ENCODE measurements around the gene FAM20C.
A peak's percentile ranks its signal among the peaks of the same experiment; 100 is the strongest.

The FAM20C gene

GRCh38 chr7:291373-292092 is 99.2 kb downstream of the FAM20C start:
- Histone ChIP-seq H3K4me1 (peaks cover 0 to 21% (median 9%) of the 10 kb centered on the region in 4 donors), H3K4me3 (no peak overlapping the region), H3K27me3 (peaks cover 0 to 86% of the 10 kb centered on the region in 2 donors), H3K27ac (no peak overlapping the region), H3K9me3 (no peaks in the 10 kb centered on the region), H3K36me3 (no peaks in the 10 kb centered on the region)
- intact Hi-C loops (cut with DNase I; ENCODE audit: low total_unique reads), result no loop called here
- peak in 1 of 2 donors; percentile 39 for DNase-seq
- no peak for TF ChIP-seq CTCF (IDR thresholded peaks at IDR 0.05)

- no peak for TF ChIP-seq CTCF (IDR thresholded peaks at IDR 0.05)
- intact Hi-C loops (cut with DNase I; ENCODE audit: low total_unique reads), result no loop called here
- Histone ChIP-seq H3K36me3 (no peaks in the 10 kb centered on the region), H3K27ac (no peak overlapping the region), H3K27me3 (peaks cover 0 to 87% of the 10 kb centered on the region in 2 donors), H3K9me3 (no peaks in the 10 kb centered on the region), H3K4me3 (no peak overlapping the region), H3K4me1 (peaks cover 0 to 21% (median 9%) of the 10 kb centered on the region in 4 donors)
- DNase-seq, result no peak
Measured at GRCh38 chr7:292226-292625, 99.9 kb downstream of the FAM20C start.

DNA sequence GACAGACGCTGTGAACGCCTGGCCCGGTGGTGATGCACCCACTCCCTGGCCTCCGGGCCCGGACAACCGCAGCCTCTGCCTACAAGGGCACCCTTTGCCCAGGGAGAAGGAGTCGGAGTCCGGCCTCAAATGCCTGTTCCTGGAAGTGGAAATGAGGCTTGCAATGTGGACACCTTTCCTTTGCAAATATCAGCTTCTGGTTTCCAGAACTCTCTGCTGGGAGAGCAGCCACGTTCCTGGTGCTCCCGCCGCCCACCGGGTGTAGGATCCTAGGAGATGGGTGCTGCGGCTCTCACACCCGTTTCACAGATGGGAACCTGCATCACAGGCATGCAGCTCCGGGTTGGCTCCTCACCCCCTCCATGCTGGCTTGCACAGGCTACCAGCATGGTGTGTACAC is 100.5 kb downstream of the FAM20C start:
- no peak overlapping the region for H3K27ac ChIP-seq
- peak in 1 of 2 donors; percentile 38 for DNase-seq
- no peak overlapping the region for H3K4me3 ChIP-seq
- peaks cover 0 to 21% (median 9%) of the 10 kb centered on the region in 4 donors for H3K4me1 ChIP-seq
- no peaks in the 10 kb centered on the region for H3K9me3 ChIP-seq
- no peak for TF ChIP-seq CTCF (IDR thresholded peaks at IDR 0.05)
- intact Hi-C loops (cut with DNase I; ENCODE audit: low total_unique reads), result no loop called here
- H3K27me3 ChIP-seq, result peaks cover 0 to 87% of the 10 kb centered on the region in 2 donors
- H3K36me3 ChIP-seq, result no peaks in the 10 kb centered on the region

DNA sequence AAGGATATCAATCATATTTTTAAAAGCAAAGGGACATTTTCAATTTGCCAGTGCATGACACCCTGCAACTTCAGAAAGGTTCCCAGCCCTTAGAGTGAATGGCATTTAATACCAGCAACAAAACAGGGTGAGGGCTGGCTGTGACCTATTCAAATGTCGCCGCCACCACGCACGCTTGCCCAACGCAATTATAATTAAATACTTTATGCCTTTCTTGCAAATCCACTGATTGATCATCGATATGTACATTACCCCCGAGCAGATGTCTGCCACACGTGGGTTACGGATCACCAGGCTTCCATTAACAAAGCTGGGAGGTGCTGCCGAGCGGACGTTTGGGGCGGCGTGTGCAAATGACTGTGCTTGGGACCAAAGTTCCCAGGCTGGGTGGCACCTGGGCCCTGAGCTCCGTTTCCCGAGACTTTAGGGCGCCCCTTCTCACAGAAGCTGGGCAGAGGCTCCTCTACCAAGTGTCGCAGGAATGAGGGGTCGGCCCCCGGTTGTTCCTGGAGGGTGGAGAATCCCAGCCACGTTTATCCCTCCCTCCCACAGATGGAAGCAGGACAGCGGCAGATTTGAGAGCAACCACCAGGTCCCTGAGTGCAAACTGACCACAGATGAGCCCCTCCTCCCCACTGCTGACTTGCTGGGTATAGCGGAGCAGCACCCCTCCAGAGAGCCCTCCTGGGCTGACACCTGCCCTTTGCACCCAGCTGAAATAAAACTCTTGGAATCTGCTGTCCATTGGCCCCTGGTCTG is 101.5 kb downstream of the FAM20C start:
- Histone ChIP-seq H3K27me3 (peaks cover 0 to 82% of the 10 kb centered on the region in 2 donors), H3K4me1 (peaks cover 0 to 21% (median 9%) of the 10 kb centered on the region in 4 donors), H3K36me3 (no peaks in the 10 kb centered on the region), H3K27ac (no peak overlapping the region), H3K9me3 (no peaks in the 10 kb centered on the region), H3K4me3 (no peak overlapping the region)
- TF ChIP-seq CTCF (IDR thresholded peaks at IDR 0.05), result no peak
- peak in 1 of 2 donors; percentile 46 for DNase-seq
- intact Hi-C loops (cut with DNase I; ENCODE audit: low total_unique reads), result no loop called here

GRCh38 chr7:294440-295154 is 102.2 kb downstream of the FAM20C start:
- Histone ChIP-seq H3K9me3 (no peaks in the 10 kb centered on the region), H3K27me3 (peaks cover 0 to 74% of the 10 kb centered on the region in 2 donors), H3K4me1 (peaks cover 0 to 16% (median 9%) of the 10 kb centered on the region in 4 donors), H3K27ac (no peak overlapping the region), H3K36me3 (no peaks in the 10 kb centered on the region), H3K4me3 (no peak overlapping the region)
- intact Hi-C loops (cut with DNase I; ENCODE audit: low total_unique reads), result no loop called here
- DNase-seq, result peak in 1 of 2 donors; percentile 54
- TF ChIP-seq CTCF (IDR thresholded peaks at IDR 0.05), result no peak

Data from tibial artery (tissue), 4 donors.